Measurements from ENCODE around the gene ARAP1.

The ARAP1 gene

GRCh38 chr11:72705442-72706365 is 46.5 kb downstream of the ARAP1 start:
- no peak for DNase-seq (ENCODE audit: low read depth in 3 of 3)

GRCh38 chr11:72704783-72705265 is 47.4 kb downstream of the ARAP1 start:
- no peak for DNase-seq (ENCODE audit: low read depth in 3 of 3)

GRCh38 chr11:72704028-72704782 is 48.0 kb downstream of the ARAP1 start:
- DNase-seq (ENCODE audit: low read depth in 3 of 3), result no peak

- DNase-seq (ENCODE audit: low read depth in 3 of 3), result no peak
These were observed 48.8 kb downstream of the ARAP1 start for GRCh38 chr11:72703267-72704008.

- DNase-seq (ENCODE audit: low read depth in 3 of 3), result no peak
These were observed 49.5 kb downstream of the ARAP1 start for GRCh38 chr11:72702577-72703241.

GRCh38 chr11:72702096-72702495 is 50.1 kb downstream of the ARAP1 start:
- no peak for DNase-seq (ENCODE audit: low read depth in 3 of 3)

GRCh38 chr11:72701466-72701865 is 50.7 kb downstream of the ARAP1 start:
- DNase-seq (ENCODE audit: low read depth in 3 of 3), result no peak

GRCh38 chr11:72700146-72700545 is 52.1 kb downstream of the ARAP1 start:
- no peak for DNase-seq (ENCODE audit: low read depth in 3 of 3)

GRCh38 chr11:72697814-72698213 is 54.4 kb downstream of the ARAP1 start:
- no peak for DNase-seq (ENCODE audit: low read depth in 3 of 3)

- DNase-seq (ENCODE audit: low read depth in 3 of 3), result no peak
These were observed 55.1 kb downstream of the ARAP1 start for GRCh38 chr11:72696866-72697700.

- DNase-seq (ENCODE audit: low read depth in 3 of 3), result no peak
These were observed 56.9 kb downstream of the ARAP1 start for GRCh38 chr11:72695354-72695753.

- no peak for DNase-seq (ENCODE audit: low read depth in 3 of 3)
These were observed 58.8 kb downstream of the ARAP1 start for GRCh38 chr11:72693271-72693968.

GRCh38 chr11:72692498-72693237 is 59.5 kb downstream of the ARAP1 start:
- no peak for DNase-seq (ENCODE audit: low read depth in 3 of 3)

GRCh38 chr11:72690166-72690565 is 62.0 kb downstream of the ARAP1 start:
- DNase-seq (ENCODE audit: low read depth in 3 of 3), result no peak

- DNase-seq (ENCODE audit: low read depth in 3 of 3), result no peak
These were observed 63.3 kb downstream of the ARAP1 start for GRCh38 chr11:72688929-72689328.

GRCh38 chr11:72688486-72688885 is 63.7 kb downstream of the ARAP1 start:
- no peak for DNase-seq (ENCODE audit: low read depth in 3 of 3)

- no peak for DNase-seq (ENCODE audit: low read depth in 3 of 3)
These were observed 64.9 kb downstream of the ARAP1 start for GRCh38 chr11:72687326-72687725.

GRCh38 chr11:72686639-72687220 is 65.5 kb downstream of the ARAP1 start:
- DNase-seq (ENCODE audit: low read depth in 3 of 3), result no peak

Measured in stimulated activated CD4-positive, alpha-beta T cell treated with anti-CD3 and anti-CD28 coated beads, TNF-alpha, amount 100 ng/mL, for 48 hours (primary cell).